Measurements from ENCODE around the gene TMEM101. TPM values are rescaled to one million over a fixed set of nuclear protein-coding genes. Genes with fewer than 3 reads are reported as not detected.
A peak's percentile ranks its signal among the peaks of the same experiment; 100 is the strongest.

TMEM101 gene
- total and polyA plus RNA-seq, 2 of the 8 experiments (the other 6 are each of a cell fraction or from before 2014, with no cell fraction given), result 16.1 to 44.7 TPM

- TF ChIP-seq, protein P1, sequence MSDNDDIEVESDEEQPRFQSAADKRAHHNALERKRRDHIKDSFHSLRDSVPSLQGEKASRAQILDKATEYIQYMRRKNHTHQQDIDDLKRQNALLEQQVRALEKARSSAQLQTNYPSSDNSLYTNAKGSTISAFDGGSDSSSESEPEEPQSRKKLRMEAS (IDR thresholded peaks at IDR 0.05), result peak; percentile 74
- TF ChIP-seq CHD7 (IDR thresholded peaks at IDR 0.05; ENCODE audit: insufficient replicate concordance, low read length) (no peak), ASH2L (IDR thresholded peaks at IDR 0.05; ENCODE audit: low read length) (peak; percentile 66), SAP30 (IDR thresholded peaks at IDR 0.05; ENCODE audit: insufficient read depth, insufficient replicate concordance, low read length) (peak; percentile 78), TCF12 (IDR thresholded peaks at IDR 0.05; ENCODE audit: low read depth, low read length) (no peak), CTBP2 (IDR thresholded peaks at IDR 0.05; ENCODE audit: borderline replicate concordance, insufficient read depth, insufficient read length, low read length) (no peak), CBX8 (IDR thresholded peaks at IDR 0.05; ENCODE audit: borderline replicate concordance, low read depth, low read length) (no peak), PHF8 (conservative IDR thresholded peaks at IDR 0.05; ENCODE audit: low read depth, low read length) (peak; percentile 17; the same call in 1 of the 2 replicates)
Measured at GRCh38 chr17:43983515-43984411, 31.0 kb downstream of the TMEM101 start (continued).

All from H1 (cell line).